Inflammatory macrophage treated with lipopolysaccharide for 1 hour (primary cell): Measurements from ENCODE around the gene ZKSCAN8.
"Not testable (repeated sequence)": the region's sequence is repeated elsewhere in the genome, so short reads cannot be mapped to it uniquely, and the experiment has no call there.

ENCODE experiments used
- DNase-seq, 2 donors: peaks; one replicate each; pipeline ENCODE4 v3.0.0-alpha.2; 2020 to 2022

Gene ZKSCAN8

GRCh38 chr6:28141500-28142329 lies at the start of gene ZKSCAN8:
TSS of gene ZKSCAN8 (plus strand) at chr6:28141883. CDS start at chr6:28148408, 6,525 bp downstream.
- peak; percentile 65 to 72 for DNase-seq

DNA sequence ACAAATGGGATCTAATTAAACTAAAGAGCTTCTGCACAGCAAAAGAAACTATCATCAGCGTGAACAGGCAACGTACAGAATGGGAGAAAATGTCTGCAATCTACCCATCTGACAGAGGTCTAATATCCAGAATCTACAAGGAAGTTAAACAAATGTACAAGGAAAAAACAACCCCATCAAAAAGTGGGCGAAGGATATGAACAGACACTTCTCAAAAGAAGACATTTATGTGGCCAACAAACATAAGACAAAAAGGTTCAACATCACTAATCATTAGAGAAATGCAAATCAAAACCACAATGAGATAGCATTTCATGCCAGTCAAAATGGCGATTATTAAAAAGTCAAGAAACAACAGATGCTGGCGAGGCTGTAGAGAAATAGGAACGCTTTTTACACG lies 39.5 kb upstream of the ZKSCAN8 start:
- not testable (repeated sequence) for DNase-seq

- not testable (repeated sequence) for DNase-seq
Measured at GRCh38 chr6:28102699-28103098, 39.0 kb upstream of the ZKSCAN8 start.

DNA sequence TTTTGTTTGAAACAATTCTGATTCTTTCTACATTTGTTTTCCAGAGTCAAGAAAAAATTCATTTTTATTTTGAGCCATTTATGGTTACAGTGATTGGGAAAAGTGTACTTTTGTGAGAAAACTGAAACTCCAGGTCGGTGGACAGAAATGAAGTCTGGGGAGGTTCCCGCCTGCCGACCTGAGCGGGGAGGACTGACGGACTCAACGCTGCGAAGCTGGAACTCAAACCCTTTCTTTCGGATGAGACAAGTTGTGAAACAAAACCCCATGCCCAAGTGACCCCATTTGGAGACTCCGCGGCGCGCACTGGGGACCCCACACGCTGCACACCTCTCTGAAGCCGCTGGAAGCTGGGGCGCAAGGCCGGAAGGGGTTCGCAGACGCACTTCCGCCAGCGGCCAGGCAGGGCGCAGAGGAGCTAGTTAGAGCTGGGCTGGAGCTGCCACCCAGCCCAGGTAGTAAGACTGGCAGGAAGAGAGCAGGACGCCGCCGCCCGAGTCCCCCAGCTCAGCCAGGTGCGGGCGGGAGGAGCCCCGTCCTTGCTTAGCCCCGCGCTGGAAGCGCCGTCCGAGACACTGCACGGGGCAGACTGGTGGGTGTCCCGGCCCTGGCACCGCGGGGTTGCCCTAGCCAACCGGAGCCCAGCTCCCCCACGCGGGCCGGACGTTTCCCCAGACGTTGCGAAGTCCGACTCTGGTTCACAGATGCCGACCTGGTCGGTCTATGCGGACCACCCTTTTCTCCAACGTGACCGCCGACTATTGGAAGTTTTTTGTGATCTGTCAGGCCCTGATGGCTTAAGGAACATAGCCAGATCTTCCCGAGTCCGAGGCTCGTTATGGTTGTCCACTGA lies 37.1 kb upstream of the ZKSCAN8 start:
- peak; percentile 63 to 72 for DNase-seq

DNA sequence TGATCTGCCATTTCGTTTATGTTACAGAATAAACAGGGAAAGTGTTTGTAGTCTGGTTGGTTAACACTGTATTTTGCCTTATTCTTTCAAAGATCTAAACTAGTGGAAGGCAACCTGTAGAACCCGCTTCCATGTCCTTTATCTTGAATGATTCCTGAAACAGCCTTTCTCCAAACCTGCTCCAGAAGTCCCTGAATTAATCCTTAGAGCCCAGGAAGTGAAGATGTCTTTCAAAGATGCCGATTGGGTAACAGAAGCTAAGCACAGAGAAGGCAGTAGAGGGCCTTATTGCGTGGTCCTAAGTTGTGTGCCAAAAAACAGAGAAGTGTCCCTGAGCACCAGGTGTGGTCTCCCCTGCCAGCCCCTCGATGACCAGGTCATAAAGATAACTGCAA lies 36.4 kb upstream of the ZKSCAN8 start:
- no peak for DNase-seq

GRCh38 chr6:28107506-28107905 lies 34.2 kb upstream of the ZKSCAN8 start:
- no peak for DNase-seq

- no peak for DNase-seq
Measured at GRCh38 chr6:28111964-28112363, 29.7 kb upstream of the ZKSCAN8 start.

DNA sequence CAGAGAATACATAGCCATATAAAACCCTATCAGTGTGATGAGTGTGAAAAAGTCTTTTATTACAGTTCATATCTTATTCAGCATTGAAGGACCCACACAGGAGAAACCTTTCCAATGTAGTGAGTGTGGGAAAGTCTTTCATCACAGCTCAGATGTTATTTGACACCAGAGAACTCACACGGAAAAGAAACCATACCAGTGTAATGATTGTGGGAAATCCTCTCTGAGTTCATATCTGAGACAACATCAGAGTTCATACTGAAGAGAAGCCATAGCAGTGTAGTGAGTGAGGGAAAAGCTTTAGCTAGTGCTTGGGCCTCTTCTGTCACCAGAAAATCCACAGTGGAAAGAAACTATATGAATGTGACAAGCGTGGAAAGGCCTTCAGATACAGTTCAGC lies 25.9 kb upstream of the ZKSCAN8 start:
- no peak for DNase-seq

DNA sequence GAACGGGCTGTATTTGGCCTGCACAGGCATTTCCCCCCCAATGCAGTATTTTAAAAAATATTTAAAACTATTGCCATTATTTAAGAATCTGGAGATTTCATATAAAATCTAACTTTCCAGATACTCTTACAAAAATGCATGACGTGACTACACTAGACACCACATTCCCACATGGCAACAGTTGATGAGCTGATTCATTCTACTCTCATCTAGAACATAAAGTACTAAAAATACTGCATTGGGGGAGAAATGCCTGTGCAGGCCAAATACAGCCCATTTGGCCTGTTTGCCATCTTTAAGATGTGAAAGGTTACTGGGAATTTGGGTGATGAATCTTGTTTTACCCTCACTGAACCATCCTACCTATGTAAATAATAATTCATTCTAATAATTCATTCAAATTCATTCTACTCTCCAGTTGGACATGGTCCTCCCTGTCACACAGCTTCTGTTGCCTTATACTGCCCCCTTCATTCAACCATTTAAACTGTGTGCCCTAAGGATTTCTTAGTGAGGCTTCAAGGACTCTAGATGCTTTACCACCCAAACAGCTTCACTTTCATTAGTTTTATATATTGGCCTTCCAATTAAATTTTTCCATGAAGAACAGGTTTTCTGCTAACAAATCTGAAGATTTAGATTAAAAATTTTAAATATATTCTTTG lies 24.2 kb upstream of the ZKSCAN8 start:
- DNase-seq = no peak

- DNase-seq = no peak
Measured at GRCh38 chr6:28118217-28118616, 23.5 kb upstream of the ZKSCAN8 start.

GRCh38 chr6:28121876-28122275 lies 19.8 kb upstream of the ZKSCAN8 start:
- no peak for DNase-seq

DNA sequence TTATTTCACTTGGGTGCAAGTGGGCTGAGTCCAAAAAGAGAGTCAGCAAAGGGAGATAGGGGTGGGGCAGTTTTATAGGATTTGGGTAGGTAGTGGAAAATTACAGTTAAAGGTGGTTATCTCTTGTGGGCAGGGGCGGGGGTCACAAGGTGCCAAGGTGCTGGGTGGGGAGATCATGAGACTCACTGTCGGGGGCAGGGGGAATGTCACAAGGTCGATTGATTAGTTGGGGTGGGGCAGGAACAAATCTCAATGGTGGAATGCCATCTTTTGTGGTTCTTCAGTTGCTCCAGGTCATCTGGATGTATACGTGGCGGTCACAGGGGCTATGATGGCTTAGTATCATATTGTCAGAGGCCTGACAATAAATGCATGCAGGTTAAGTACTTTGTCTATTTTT lies 19.4 kb upstream of the ZKSCAN8 start:
- DNase-seq = not testable (repeated sequence)

GRCh38 chr6:28124350-28124970 lies 17.2 kb upstream of the ZKSCAN8 start, which contains the start of gene ZSCAN16:
TSS of gene ZSCAN16 (plus strand) at chr6:28124609. CDS start at chr6:28125444, 835 bp downstream.
- peak; percentile 78 to 85 for DNase-seq

DNA sequence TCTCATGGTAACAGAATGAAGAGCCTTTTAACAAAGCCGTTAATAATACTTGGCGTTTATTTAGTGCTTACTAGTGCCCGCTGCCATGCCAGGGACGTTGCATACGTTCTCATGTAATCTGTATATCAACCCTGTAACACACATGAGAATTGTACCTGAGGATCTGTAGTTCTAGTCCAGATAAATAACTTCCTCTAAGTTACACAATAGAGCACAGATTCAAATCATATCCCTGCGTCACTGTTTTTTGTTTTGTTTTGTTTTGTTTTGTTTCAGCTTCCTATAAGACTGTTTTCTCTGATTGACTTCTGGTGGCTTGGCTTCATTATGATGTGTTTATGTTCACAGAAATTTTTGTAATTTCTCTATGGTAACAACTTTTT lies 16.7 kb upstream of the ZKSCAN8 start:
- peak in 1 of 2 donors; percentile 21 for DNase-seq

DNA sequence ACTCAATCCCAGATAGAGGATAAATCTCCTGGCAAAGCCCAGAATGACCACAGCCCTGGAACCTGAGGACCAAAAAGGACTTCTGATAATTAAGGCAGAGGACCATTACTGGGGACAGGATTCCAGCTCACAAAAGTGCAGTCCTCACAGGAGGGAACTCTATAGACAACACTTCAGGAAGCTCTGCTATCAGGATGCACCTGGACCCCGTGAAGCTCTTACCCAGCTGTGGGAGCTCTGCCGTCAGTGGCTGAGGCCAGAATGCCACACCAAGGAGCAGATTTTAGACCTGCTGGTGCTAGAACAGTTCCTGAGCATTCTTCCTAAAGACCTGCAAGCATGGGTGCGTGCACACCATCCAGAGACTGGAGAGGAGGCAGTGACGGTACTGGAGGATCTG lies 16.3 kb upstream of the ZKSCAN8 start:
- DNase-seq = no peak

GRCh38 chr6:28134015-28134414 lies 7.7 kb upstream of the ZKSCAN8 start:
- peak; percentile 23 to 49 for DNase-seq

- DNase-seq = peak; percentile 51 to 63
Measured at GRCh38 chr6:28134716-28135115, 7.0 kb upstream of the ZKSCAN8 start.

- no peak for DNase-seq
Measured at GRCh38 chr6:28135393-28135792, 6.3 kb upstream of the ZKSCAN8 start.

GRCh38 chr6:28136585-28137504 lies 4.8 kb upstream of the ZKSCAN8 start:
- DNase-seq = peak; percentile 85 to 91

GRCh38 chr6:28137505-28137981 lies 4.1 kb upstream of the ZKSCAN8 start:
- DNase-seq = peak; percentile 91 to 96

- no peak for DNase-seq
Measured at GRCh38 chr6:28139860-28140543, 1.7 kb upstream of the ZKSCAN8 start.
